Endodermal cell (in vitro differentiated cells): ENCODE data around the gene HPD. TPM values are rescaled to one million over a fixed set of nuclear protein-coding genes. Genes with fewer than 3 reads are reported as not detected.
A peak's percentile ranks its signal among the peaks of the same experiment; 100 is the strongest.
"Not testable (repeated sequence)": the region's sequence is repeated elsewhere in the genome, so short reads cannot be mapped to it uniquely, and the experiment has no call there.

Experiments used
- DNase-seq: peaks from one replicate; pipeline ENCODE4 v3.0.0-alpha.2; 2017
- H3K27ac ChIP-seq: 2 replicates; pipeline ENCODE4 v1.5.1; 2013; ENCODE audit warnings: mild to moderate bottlenecking, low read depth, low read length, moderate library complexity
- H3K27me3 ChIP-seq: 2 replicates; pipeline ENCODE4 v1.6.1; 2013; ENCODE audit warnings: mild to moderate bottlenecking, low read length, moderate library complexity; ENCODE audit not compliant: insufficient read depth, control insufficient read depth, poor library complexity, severe bottlenecking
- H3K36me3 ChIP-seq: 2 replicates; pipeline ENCODE4 v1.7.0; 2013; ENCODE audit warnings: mild to moderate bottlenecking, low read length, moderate library complexity; ENCODE audit not compliant: control insufficient read depth, insufficient read depth
- H3K4me1 ChIP-seq: one replicate; pipeline ENCODE4 v1.7.0; 2013; ENCODE audit warnings: low read length; ENCODE audit not compliant: control insufficient read depth, insufficient read depth
- H3K4me3 ChIP-seq: 2 replicates; pipeline ENCODE4 v1.5.1; 2013; ENCODE audit warnings: mild to moderate bottlenecking, low read length, moderate library complexity
- H3K9ac ChIP-seq: 2 replicates; pipeline ENCODE4 v1.6.1; 2013; ENCODE audit warnings: mild to moderate bottlenecking, low read length, moderate library complexity; ENCODE audit not compliant: poor library complexity, severe bottlenecking; ENCODE audit errors: extremely low read depth
- H3K9me3 ChIP-seq: 2 replicates; pipeline ENCODE4 v1.6.1; 2013; ENCODE audit warnings: mild to moderate bottlenecking, low read length, moderate library complexity; ENCODE audit not compliant: control insufficient read depth
- H3K27ac Mint-ChIP-seq: 2 replicates; pipeline ENCODE4 v1.8.0; 2020; ENCODE audit warnings: mixed read lengths
- H3K27me3 Mint-ChIP-seq: 2 replicates; pipeline ENCODE4 v1.8.0; 2021; ENCODE audit warnings: mild to moderate bottlenecking, mixed read lengths; ENCODE audit not compliant: insufficient read depth
- H3K36me3 Mint-ChIP-seq: 2 replicates; pipeline ENCODE4 v1.8.0; 2020; ENCODE audit warnings: low read depth, mixed read lengths
- H3K4me1 Mint-ChIP-seq: 2 replicates; pipeline ENCODE4 v1.8.0; 2020; ENCODE audit warnings: mixed read lengths
- H3K4me3 Mint-ChIP-seq: 2 replicates; pipeline ENCODE4 v1.8.0; 2020; ENCODE audit warnings: mild to moderate bottlenecking, moderate library complexity, mixed read lengths
- H3K9me3 Mint-ChIP-seq: 2 replicates; pipeline ENCODE4 v1.8.0; 2020; ENCODE audit warnings: mild to moderate bottlenecking, mixed read lengths
- WGBS, 2 experiments: methylation state at CpG; one replicate each; pipeline versions ENCODE4 v1.1.5 to v1.1.7; 2013; ENCODE audit warnings: missing lambda C conversion rate in 2 of 2, mixed read lengths in 1 of 2; ENCODE audit not compliant: insufficient coverage in 1 of 2, insufficient read length in 1 of 2; 5-methylcytosine and 5-hydroxymethylcytosine counted together
- total RNA-seq, 2 donors: library from RNA; stranded (reverse); fragmentation: NEBNext Ultra II Directional in 1 of 2; extraction: Animal tissue kit (Norgen Biotek cat#: 25700) in 1 of 2; gene quantifications; 2 replicates in 1 of 2; 3 replicates in 1 of 2; pipeline ENCODE4 v1.2.1, GENCODE V29; 2021
- TF ChIP-seq, protein P1 (sequence below): fragments of 200-600 bp; sonication (generic); conservative IDR thresholded peaks from 2 replicates; pipeline ENCODE4 v1.5.0; 2021; ENCODE audit warnings: antibody characterized with exemption, mild to moderate bottlenecking

Gene HPD
- total RNA-seq, 2 donors from 2014 or later, result 0.55 to 0.71 TPM

DNA sequence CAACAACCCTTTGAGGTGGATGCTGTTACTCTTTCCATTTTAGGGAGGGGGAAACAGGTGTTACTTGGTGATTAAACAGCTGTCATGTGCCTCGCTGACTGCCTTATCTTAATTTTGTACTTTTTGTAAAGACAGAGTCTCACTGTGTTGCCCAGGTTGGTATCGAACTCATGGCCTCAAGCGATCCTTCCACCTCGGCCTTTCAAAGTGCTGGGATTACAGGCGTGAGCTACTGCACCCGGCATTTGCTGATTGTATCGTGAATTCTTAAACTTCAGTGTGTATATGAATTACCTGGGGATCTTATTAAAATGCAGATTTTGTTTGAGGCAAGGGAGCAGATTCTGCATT lies 30.6 kb upstream of the HPD start:
- H3K36me3 ChIP-seq, result peaks cover 12% of the 10 kb centered on the region
- DNase-seq, result no peak
- Mint-ChIP-seq H3K4me3 (peak overlapping the region; percentile 88), H3K27ac (peak overlapping the region; percentile 98), H3K36me3 (peaks cover 17% of the 10 kb centered on the region), H3K4me1 (peaks cover 23% of the 10 kb centered on the region), H3K9me3 (peaks cover 2% of the 10 kb centered on the region), H3K27me3 (peaks cover 14% of the 10 kb centered on the region)
- H3K9me3 ChIP-seq, result no peaks in the 10 kb centered on the region
- peak overlapping the region; percentile 91 for H3K9ac ChIP-seq
- H3K27ac ChIP-seq, result peak overlapping the region; percentile 93
- TF ChIP-seq, protein P1, sequence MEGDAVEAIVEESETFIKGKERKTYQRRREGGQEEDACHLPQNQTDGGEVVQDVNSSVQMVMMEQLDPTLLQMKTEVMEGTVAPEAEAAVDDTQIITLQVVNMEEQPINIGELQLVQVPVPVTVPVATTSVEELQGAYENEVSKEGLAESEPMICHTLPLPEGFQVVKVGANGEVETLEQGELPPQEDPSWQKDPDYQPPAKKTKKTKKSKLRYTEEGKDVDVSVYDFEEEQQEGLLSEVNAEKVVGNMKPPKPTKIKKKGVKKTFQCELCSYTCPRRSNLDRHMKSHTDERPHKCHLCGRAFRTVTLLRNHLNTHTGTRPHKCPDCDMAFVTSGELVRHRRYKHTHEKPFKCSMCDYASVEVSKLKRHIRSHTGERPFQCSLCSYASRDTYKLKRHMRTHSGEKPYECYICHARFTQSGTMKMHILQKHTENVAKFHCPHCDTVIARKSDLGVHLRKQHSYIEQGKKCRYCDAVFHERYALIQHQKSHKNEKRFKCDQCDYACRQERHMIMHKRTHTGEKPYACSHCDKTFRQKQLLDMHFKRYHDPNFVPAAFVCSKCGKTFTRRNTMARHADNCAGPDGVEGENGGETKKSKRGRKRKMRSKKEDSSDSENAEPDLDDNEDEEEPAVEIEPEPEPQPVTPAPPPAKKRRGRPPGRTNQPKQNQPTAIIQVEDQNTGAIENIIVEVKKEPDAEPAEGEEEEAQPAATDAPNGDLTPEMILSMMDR, result no peak
- H3K4me1 ChIP-seq, result peaks cover 11% of the 10 kb centered on the region
- peak overlapping the region; percentile 89 for H3K4me3 ChIP-seq
- 11 to 12% methylated on average over 7 of the region's 7 CpGs for WGBS, 2 experiments
- no peaks in the 10 kb centered on the region for H3K27me3 ChIP-seq

DNA sequence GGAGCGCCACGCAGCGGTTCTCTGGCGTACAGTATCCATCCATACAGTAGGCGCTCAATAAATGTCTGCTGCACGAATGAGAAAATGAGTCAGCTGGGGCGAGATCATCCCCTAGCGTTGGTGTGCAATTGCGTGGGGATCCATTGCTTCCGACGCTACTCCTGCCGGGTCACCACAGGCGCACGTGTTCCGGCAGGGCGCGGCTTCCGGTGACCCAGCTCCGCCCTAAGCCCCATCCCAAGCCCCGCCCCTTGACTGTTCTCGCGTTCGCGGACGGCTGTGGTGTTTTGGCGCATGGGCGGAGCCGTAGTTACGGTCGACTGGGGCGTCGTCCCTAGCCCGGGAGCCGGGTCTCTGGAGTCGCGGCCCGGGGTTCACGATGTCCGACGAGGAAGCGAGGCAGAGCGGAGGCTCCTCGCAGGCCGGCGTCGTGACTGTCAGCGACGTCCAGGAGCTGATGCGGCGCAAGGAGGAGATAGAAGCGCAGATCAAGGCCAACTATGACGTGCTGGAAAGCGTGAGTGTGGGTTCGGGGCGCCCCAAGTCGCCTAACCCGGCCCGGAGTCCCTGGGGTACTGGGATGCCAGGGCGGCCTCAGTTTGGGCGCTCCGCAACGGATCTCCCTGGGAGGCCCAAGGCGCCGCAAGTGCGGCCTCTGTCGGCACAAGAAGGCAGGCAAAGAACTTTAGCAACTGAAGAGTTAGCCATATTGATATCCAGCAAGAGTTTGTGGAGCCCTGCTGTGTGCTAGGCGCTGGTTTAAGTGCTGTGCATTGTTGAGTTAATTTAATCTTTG lies 30.0 kb upstream of the HPD start, which contains the start of gene PSMD9:
Gene PSMD9 (plus strand): TSS at position 313 of the 796 bp plus-strand sequence. CDS start 67 bp downstream, at position 380.
- WGBS, 2 experiments, result 1% methylated on average over 42 to 67 of the region's 67 CpGs
- Histone ChIP-seq H3K4me3 (peak within 1 kb of the TSS; percentile 89), H3K36me3 (peaks cover 12% of the 10 kb centered on the region), H3K27ac (peak within 1 kb of the TSS; percentile 93), H3K9me3 (no peaks in the 10 kb centered on the region), H3K27me3 (no peaks in the 10 kb centered on the region), H3K4me1 (peaks cover 6% of the 10 kb centered on the region), H3K9ac (peak within 1 kb of the TSS; percentile 91)
- Mint-ChIP-seq H3K36me3 (peaks cover 17% of the 10 kb centered on the region), H3K4me3 (peak within 1 kb of the TSS; percentile 88), H3K27ac (peak within 1 kb of the TSS; percentile 98), H3K4me1 (peaks cover 17% of the 10 kb centered on the region), H3K27me3 (peaks cover 14% of the 10 kb centered on the region), H3K9me3 (peaks cover 2% of the 10 kb centered on the region)
- peak; percentile 100 for DNase-seq
- TF ChIP-seq, protein P1, result peak; percentile 89

DNA sequence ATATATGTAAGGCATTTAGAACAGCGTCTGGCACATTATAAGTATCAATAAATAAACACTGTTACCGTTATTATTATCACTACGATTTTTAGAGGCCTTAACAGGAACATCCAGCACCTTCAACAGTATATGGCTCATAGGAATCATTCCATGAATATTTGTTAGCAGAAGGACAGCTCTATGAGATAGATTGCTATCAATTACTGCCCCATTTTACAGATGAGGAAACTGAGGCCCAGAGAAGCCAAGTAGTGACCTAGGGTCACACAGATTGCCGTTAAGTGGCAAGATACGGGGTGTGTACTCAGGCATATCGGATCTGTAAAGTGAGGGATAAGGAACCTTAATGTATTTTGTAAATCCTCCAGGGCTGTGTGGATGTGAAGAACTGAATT lies 29.4 kb upstream of the HPD start:
- Mint-ChIP-seq H3K4me3 (peak overlapping the region; percentile 88), H3K4me1 (peaks cover 14% of the 10 kb centered on the region), H3K9me3 (peaks cover 2% of the 10 kb centered on the region), H3K27ac (peak overlapping the region; percentile 98), H3K27me3 (peaks cover 14% of the 10 kb centered on the region), H3K36me3 (peaks cover 17% of the 10 kb centered on the region)
- WGBS, 2 experiments, result 67 to 75% methylated on average over 4 to 6 of the region's 6 CpGs
- no peak for DNase-seq
- peak overlapping the region; percentile 91 for H3K9ac ChIP-seq
- H3K4me3 ChIP-seq, result peak overlapping the region; percentile 89
- TF ChIP-seq, protein P1, result peak; percentile 61
- no peaks in the 10 kb centered on the region for H3K27me3 ChIP-seq
- peaks cover 12% of the 10 kb centered on the region for H3K36me3 ChIP-seq
- H3K9me3 ChIP-seq, result no peaks in the 10 kb centered on the region
- peaks cover under 1% of the 10 kb centered on the region for H3K4me1 ChIP-seq
- no peak overlapping the region for H3K27ac ChIP-seq

DNA sequence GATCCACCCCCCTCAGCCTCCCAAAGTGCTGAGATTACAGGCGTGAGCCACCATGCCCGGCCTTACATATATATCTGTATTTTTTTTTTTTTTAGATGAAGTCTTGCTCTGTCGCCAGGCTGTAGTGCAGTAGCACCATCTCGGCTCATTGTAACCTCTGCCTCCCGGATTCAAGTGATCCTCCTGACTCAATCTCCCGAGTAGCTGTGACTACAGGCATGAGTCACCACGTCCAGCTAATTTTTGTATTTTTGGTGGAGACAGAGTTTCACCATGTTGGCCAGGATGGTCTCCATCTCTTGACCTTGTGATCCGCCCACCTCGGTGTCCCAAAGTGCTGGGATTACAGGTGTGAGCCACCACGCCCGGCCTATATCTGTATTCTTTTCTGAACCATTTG lies 26.5 kb upstream of the HPD start:
- H3K9me3 ChIP-seq, H3K9ac ChIP-seq, DNase-seq, H3K36me3 ChIP-seq, H3K4me1 ChIP-seq, H3K36me3 Mint-ChIP-seq, H3K4me3 Mint-ChIP-seq, H3K27ac ChIP-seq, H3K4me3 ChIP-seq, H3K9me3 Mint-ChIP-seq, H3K27ac Mint-ChIP-seq, H3K27me3 ChIP-seq: not testable (repeated sequence)
- peaks cover 10% of the 10 kb centered on the region for H3K27me3 Mint-ChIP-seq
- WGBS, 2 experiments, result 92 to 94% methylated on average over 9 to 11 of the region's 11 CpGs
- H3K4me1 Mint-ChIP-seq, result peaks cover 11% of the 10 kb centered on the region
